Measurements from ENCODE around the gene DAPK1.

DNA sequence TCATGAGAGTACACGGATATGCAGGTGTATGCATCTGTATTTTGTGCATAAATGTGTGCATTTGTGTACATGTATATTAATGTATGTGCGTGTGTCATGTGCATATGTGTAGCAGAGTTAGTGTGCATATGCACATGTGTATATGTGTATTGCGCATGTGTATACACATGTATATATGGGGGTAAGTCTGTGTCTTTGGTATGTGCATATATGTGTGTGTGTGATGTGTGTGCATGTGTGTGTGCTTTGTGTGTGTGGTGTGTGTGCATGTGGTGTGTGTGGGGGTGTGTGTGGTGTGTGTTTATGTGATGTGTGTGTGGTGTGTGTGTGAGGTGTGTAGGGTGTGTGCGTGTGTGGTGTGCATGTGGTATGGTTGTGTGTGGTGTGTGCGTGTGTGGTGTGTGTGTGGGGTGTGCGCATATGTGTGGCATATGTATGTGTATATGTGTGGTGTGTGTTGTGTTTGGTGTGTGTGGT, 215.2 kb downstream of the DAPK1 start:
- no peak for TF ChIP-seq POLR2A (IDR thresholded peaks at IDR 0.05)
- TF ChIP-seq, protein P1, sequence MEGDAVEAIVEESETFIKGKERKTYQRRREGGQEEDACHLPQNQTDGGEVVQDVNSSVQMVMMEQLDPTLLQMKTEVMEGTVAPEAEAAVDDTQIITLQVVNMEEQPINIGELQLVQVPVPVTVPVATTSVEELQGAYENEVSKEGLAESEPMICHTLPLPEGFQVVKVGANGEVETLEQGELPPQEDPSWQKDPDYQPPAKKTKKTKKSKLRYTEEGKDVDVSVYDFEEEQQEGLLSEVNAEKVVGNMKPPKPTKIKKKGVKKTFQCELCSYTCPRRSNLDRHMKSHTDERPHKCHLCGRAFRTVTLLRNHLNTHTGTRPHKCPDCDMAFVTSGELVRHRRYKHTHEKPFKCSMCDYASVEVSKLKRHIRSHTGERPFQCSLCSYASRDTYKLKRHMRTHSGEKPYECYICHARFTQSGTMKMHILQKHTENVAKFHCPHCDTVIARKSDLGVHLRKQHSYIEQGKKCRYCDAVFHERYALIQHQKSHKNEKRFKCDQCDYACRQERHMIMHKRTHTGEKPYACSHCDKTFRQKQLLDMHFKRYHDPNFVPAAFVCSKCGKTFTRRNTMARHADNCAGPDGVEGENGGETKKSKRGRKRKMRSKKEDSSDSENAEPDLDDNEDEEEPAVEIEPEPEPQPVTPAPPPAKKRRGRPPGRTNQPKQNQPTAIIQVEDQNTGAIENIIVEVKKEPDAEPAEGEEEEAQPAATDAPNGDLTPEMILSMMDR (IDR thresholded peaks at IDR 0.05): no peak

Data from transverse colon (tissue), 3 donors.